SK-N-SH (cell line): ENCODE measurements around the gene PKP4. TPM values are rescaled to one million over a fixed set of nuclear protein-coding genes. Genes with fewer than 3 reads are reported as not detected.

Experiments
- CTCF ChIA-PET: fragments of 300-600, 350-600 bp; formaldehyde crosslinking; extraction: SDS; loops from one replicate; lab custom pipeline; 2021; lab: Yijun Ruan, JAX
- POLR2A ChIA-PET: fragments of 350-600 bp; sonication (Branson Sonifier 250); formaldehyde crosslinking; extraction: SDS; loops from one replicate; lab custom pipeline; 2020; ENCODE audit warnings: antibody characterized with exemption, inconsistent platforms; lab: Yijun Ruan, JAX
- DNase-seq: peaks from one replicate; pipeline ENCODE4 v3.0.0; 2012
- H2AFZ ChIP-seq: fragments of 200-600 bp; sonication (generic); 2 replicates; pipeline ENCODE4 v1.8.1; 2016; ENCODE audit warnings: antibody characterized with exemption, mild to moderate bottlenecking, low read depth
- H3F3A ChIP-seq: fragments of 200-600 bp; sonication (generic); replicated peaks from 2 replicates; pipeline ENCODE3; 2016; ENCODE audit warnings: antibody characterized with exemption, mild to moderate bottlenecking; ENCODE audit not compliant: insufficient read depth
- H3K27ac ChIP-seq, 2 experiments: fragments of 200-500 bp in 1 of 2; fragments of 200-600 bp in 1 of 2; sonication (Bioruptor generic) in 1 of 2; sonication (generic), shearing (Covaris generic) in 1 of 2; 2 replicates each; pipeline versions ENCODE4 v1.5.1 to v1.6.1; 2014 to 2016; ENCODE audit warnings: low read depth in 2 of 2, inconsistent platforms in 1 of 2, low read length in 1 of 2, mild to moderate bottlenecking in 1 of 2, mixed read lengths in 1 of 2
- H3K27me3 ChIP-seq: fragments of 200-600 bp; sonication (generic), shearing (Covaris generic); 2 replicates; pipeline ENCODE4 v1.6.1; 2016; ENCODE audit warnings: mixed run types; ENCODE audit not compliant: insufficient read depth
- H3K36me3 ChIP-seq, 2 experiments: fragments of 200-500 bp in 1 of 2; fragments of 200-600 bp in 1 of 2; sonication (Bioruptor generic) in 1 of 2; sonication (generic) in 1 of 2; replicated peaks in 1 of 2; 2 replicates each; pipeline versions ENCODE3 to v1.5.1; 2014 to 2016; ENCODE audit warnings: low read length in 1 of 2, mild to moderate bottlenecking in 1 of 2; ENCODE audit not compliant: insufficient read depth in 2 of 2, control insufficient read depth in 1 of 2
- H3K4me1 ChIP-seq, 2 experiments: fragments of 200-500 bp in 1 of 2; fragments of 200-600 bp in 1 of 2; sonication (Bioruptor generic) in 1 of 2; sonication (generic), shearing (Covaris generic) in 1 of 2; 2 replicates each; pipeline versions ENCODE4 v1.5.1 to v1.6.1; 2014 to 2016; ENCODE audit warnings: low read depth in 1 of 2, low read length in 1 of 2, mixed run types in 1 of 2; ENCODE audit not compliant: insufficient read depth in 2 of 2, control insufficient read depth in 1 of 2
- H3K4me2 ChIP-seq: fragments of 200-600 bp; sonication (generic), shearing (Covaris generic); 2 replicates; pipeline ENCODE4 v1.6.1; 2017; ENCODE audit warnings: mixed run types
- H3K4me3 ChIP-seq, 2 experiments: fragments of 200-500 bp in 1 of 2; fragments of 200-600 bp in 1 of 2; sonication (Bioruptor generic) in 1 of 2; sonication (generic), shearing (Covaris generic) in 1 of 2; 2 replicates each; pipeline versions ENCODE4 v1.5.1 to v1.8.1; 2014 to 2016; ENCODE audit warnings: low read depth in 2 of 2, inconsistent platforms in 1 of 2, low read length in 1 of 2, mild to moderate bottlenecking in 1 of 2, mixed read lengths in 1 of 2, moderate library complexity in 1 of 2
- H3K79me2 ChIP-seq: fragments of 200-600 bp; sonication (generic); 2 replicates; pipeline ENCODE4 v1.8.1; 2017; ENCODE audit warnings: mild to moderate bottlenecking; ENCODE audit not compliant: insufficient read depth
- H3K9ac ChIP-seq: fragments of 200-600 bp; sonication (generic); 2 replicates; pipeline ENCODE4 v1.6.1; 2017; ENCODE audit warnings: mixed run types
- H3K9me2 ChIP-seq: fragments of 200-600 bp; sonication (generic); 2 replicates; pipeline ENCODE4 v1.6.1; 2017; ENCODE audit warnings: mixed run types
- H3K9me3 ChIP-seq: fragments of 200-600 bp; sonication (generic); 2 replicates; pipeline ENCODE4 v1.6.1; 2017; ENCODE audit warnings: mixed run types, mild to moderate bottlenecking, moderate library complexity
- H4K20me1 ChIP-seq: fragments of 200-600 bp; sonication (generic); 2 replicates; pipeline ENCODE4 v1.6.1; 2017; ENCODE audit warnings: mild to moderate bottlenecking, mixed run types; ENCODE audit not compliant: insufficient read depth
- CHD2 ChIP-seq: fragments of 150-350 bp; IDR thresholded peaks from 2 replicates; pipeline ENCODE4 v1.6.1; 2018; ENCODE audit warnings: low read length; ENCODE audit not compliant: partially characterized antibody
- CTCF ChIP-seq: fragments of 200-600 bp; sonication (generic); IDR thresholded peaks from 2 replicates; pipeline ENCODE4 v1.6.1; 2017; ENCODE audit warnings: antibody characterized with exemption, mild to moderate bottlenecking, moderate library complexity
- ELF1 ChIP-seq: IDR thresholded peaks from 2 replicates; pipeline ENCODE4 v1.4.0; 2012
- EP300 ChIP-seq, 2 experiments: IDR thresholded peaks; 2 replicates each; pipeline versions ENCODE4 v1.4.0 to v1.6.1; 2012; ENCODE audit warnings: borderline replicate concordance in 1 of 2, low read depth in 1 of 2, low read length in 1 of 2
- EZH2phosphoT487 ChIP-seq: fragments of 200-600 bp; sonication (generic); IDR thresholded peaks from 2 replicates; pipeline ENCODE4 v1.6.1; 2017; ENCODE audit warnings: low read depth, mixed run types, mild to moderate bottlenecking, antibody characterized with exemption, moderate library complexity, borderline replicate concordance
- FOXJ3 ChIP-seq: sonication (generic); formaldehyde crosslinking; IDR thresholded peaks from 2 replicates; pipeline ENCODE4 v1.5.1; 2020; ENCODE audit warnings: mild to moderate bottlenecking, missing genetic modification reagents
- FOXM1 ChIP-seq: IDR thresholded peaks from 2 replicates; pipeline ENCODE4 v1.4.0; 2012; ENCODE audit warnings: low read depth, mild to moderate bottlenecking
- JUND ChIP-seq: IDR thresholded peaks from 2 replicates; pipeline ENCODE4 v1.4.0; 2012
- MXI1 ChIP-seq: IDR thresholded peaks from 2 replicates; pipeline ENCODE4 v1.6.1; 2012; ENCODE audit warnings: mild to moderate bottlenecking, low read depth, low read length, improper control_type of control experiment
- NFIC ChIP-seq: IDR thresholded peaks from 2 replicates; pipeline ENCODE4 v1.4.0; 2012; ENCODE audit warnings: borderline replicate concordance
- NRF1 ChIP-seq: IDR thresholded peaks from 2 replicates; pipeline ENCODE4 v1.6.1; 2012; ENCODE audit warnings: low read depth, mild to moderate bottlenecking, low read length
- PBX3 ChIP-seq: IDR thresholded peaks from 2 replicates; pipeline ENCODE4; 2012
- POLR2AphosphoS5 ChIP-seq: IDR thresholded peaks from 2 replicates; pipeline ENCODE4 v1.6.1; 2012; ENCODE audit warnings: low read depth, low read length
- RAD21 ChIP-seq: IDR thresholded peaks from 2 replicates; pipeline ENCODE4 v1.6.1; 2012; ENCODE audit warnings: mild to moderate bottlenecking, low read length
- RCOR1 ChIP-seq: fragments of 150-350 bp; IDR thresholded peaks from 2 replicates; pipeline ENCODE4 v1.6.1; 2017; ENCODE audit warnings: antibody characterized with exemption, low read length
- REST ChIP-seq: IDR thresholded peaks from 2 replicates; pipeline ENCODE4 v1.6.1; 2012; ENCODE audit warnings: mild to moderate bottlenecking, low read depth, low read length, moderate library complexity
- SMC3 ChIP-seq: IDR thresholded peaks from 2 replicates; pipeline ENCODE4 v1.6.1; 2012; ENCODE audit warnings: low read depth, low read length, improper control_type of control experiment
- TAF1 ChIP-seq: IDR thresholded peaks from 2 replicates; pipeline ENCODE4 v1.6.1; 2012; ENCODE audit warnings: low read depth, mild to moderate bottlenecking, low read length, moderate library complexity, borderline replicate concordance
- YY1 ChIP-seq: IDR thresholded peaks from 2 replicates; pipeline ENCODE4 v1.4.0; 2012; ENCODE audit warnings: low read depth, mild to moderate bottlenecking
- ZBTB33 ChIP-seq: IDR thresholded peaks from 2 replicates; pipeline ENCODE4 v1.4.0; 2012; ENCODE audit warnings: low read depth, borderline replicate concordance
- WGBS: methylation state at CpG from one replicate; pipeline ENCODE4 v1.1.6; 2017; ENCODE audit warnings: low lambda C conversion rate; 5-methylcytosine and 5-hydroxymethylcytosine counted together
- polyA plus RNA-seq, 3 experiments: library from polyadenylated mRNA; depleted of rRNA; stranded (reverse); fragments of >200 nt; gene quantifications; 2 replicates each; pipeline ENCODE4 v1.2.3, GENCODE V29; 2012

PKP4 gene
- polyA plus RNA-seq, 1 of the 3 experiments (the other 2 are of a cell fraction), result 10.9 TPM

- H2AFZ ChIP-seq, result no peak overlapping the region
- no peaks in the 10 kb centered on the region for H3K27me3 ChIP-seq
- H3K79me2 ChIP-seq, result no peaks in the 10 kb centered on the region
- ChIA-PET CTCF (interaction anchor here (1.3 to 1.4 kb wide), 2 partner anchors 13 to 624 kb away, joined by 4 read pairs; no protein-coding TSS in a partner anchor), POLR2A (no interaction called here)
- peaks cover 2 to 13% of the 10 kb centered on the region in 2 experiments for H3K36me3 ChIP-seq
- H3K9me2 ChIP-seq, result no peaks in the 10 kb centered on the region
- H3K4me1 ChIP-seq, result peaks cover 0 to 2% of the 10 kb centered on the region in 2 experiments; a peak in 1 of 4 replicates
- DNase-seq, result no peak
- H4K20me1 ChIP-seq, result no peaks in the 10 kb centered on the region
- H3K4me3 ChIP-seq, result no peak overlapping the region
- H3K9me3 ChIP-seq, result no peaks in the 10 kb centered on the region
- no peak overlapping the region for H3K4me2 ChIP-seq
- TF ChIP-seq RAD21 (no peak), RCOR1 (no peak), JUND (no peak), TAF1 (no peak), ZBTB33 (no peak), NRF1 (no peak), EZH2phosphoT487 (no peak), MXI1 (no peak), PBX3 (no peak), CTCF (no peak), CHD2 (no peak)
- H3K27ac ChIP-seq, result no peak overlapping the region
- no peak overlapping the region for H3K9ac ChIP-seq
- no peaks in the 10 kb centered on the region for H3F3A ChIP-seq
- 94% methylated on average over 2 of the region's 2 CpGs for WGBS
Measured at GRCh38 chr2:158658396-158658795, 201.6 kb downstream of the PKP4 start.

GRCh38 chr2:158659483-158659882 lies 202.7 kb downstream of the PKP4 start:
- Histone ChIP-seq H3K9me2 (no peaks in the 10 kb centered on the region), H2AFZ (no peak overlapping the region), H3K4me1 (peaks cover 1 to 3% of the 10 kb centered on the region in 2 experiments; a peak in 2 of 4 replicates), H3K4me3 (no peak overlapping the region), H3F3A (peaks cover under 1% of the 10 kb centered on the region), H3K79me2 (no peaks in the 10 kb centered on the region), H3K9ac (no peak overlapping the region), H3K27ac (no peak overlapping the region), H3K36me3 (peaks cover 2 to 23% of the 10 kb centered on the region in 2 experiments), H3K4me2 (no peak overlapping the region), H3K9me3 (no peaks in the 10 kb centered on the region), H3K27me3 (no peaks in the 10 kb centered on the region), H4K20me1 (no peaks in the 10 kb centered on the region)
- 93% methylated on average over 1 of the region's 1 CpG for whole genome bisulfite sequencing
- ChIA-PET POLR2A (no interaction called here), CTCF (interaction anchor here (1.1 to 1.4 kb wide), 2 partner anchors 12 kb away, joined by 4 read pairs; no protein-coding TSS in a partner anchor)
- TF ChIP-seq PBX3, result no peak
- no peak for TF ChIP-seq SMC3
- no peak for TF ChIP-seq YY1
- TF ChIP-seq REST, result no peak
- no peak for TF ChIP-seq FOXJ3 (CRISPR knock-in tag)
- no peak for TF ChIP-seq NFIC
- TF ChIP-seq FOXM1, result no peak
- no peak for TF ChIP-seq NRF1
- TF ChIP-seq POLR2AphosphoS5, result no peak
- no peak for TF ChIP-seq TAF1
- no peak for TF ChIP-seq ELF1
- no peak for TF ChIP-seq EP300 (IDR thresholded peaks at IDR 0.05; ENCODE audit: borderline replicate concordance in 1 of 2, low read depth in 1 of 2, low read length in 1 of 2)
- no peak for DNase-seq
